GM19463 (cell line): ENCODE data around the gene ERAP2.
"Not testable (repeated sequence)": the region's sequence is repeated elsewhere in the genome, so short reads cannot be mapped to it uniquely, and the experiment has no call there.

ENCODE experiments used
- ATAC-seq: cut with Tn5 transposase; IDR thresholded peaks from one replicate; pipeline ENCODE4 v1.9.1; 2021; ENCODE audit warnings: mild to moderate bottlenecking, moderate library complexity; ENCODE audit not compliant: unreplicated experiment

Gene ERAP2

GRCh38 chr5:96931037-96931436 lies 54.7 kb downstream of the ERAP2 start:
- ATAC-seq: not testable (repeated sequence)

- ATAC-seq: no peak
Observed at GRCh38 chr5:96931605-96932004, 55.3 kb downstream of the ERAP2 start.

- ATAC-seq: no peak
Observed at GRCh38 chr5:96932026-96932425, 55.7 kb downstream of the ERAP2 start.

GRCh38 chr5:96933764-96934707 lies 57.7 kb downstream of the ERAP2 start:
- no peak for ATAC-seq

GRCh38 chr5:96934708-96935558 lies 58.6 kb downstream of the ERAP2 start:
- peak; percentile 58 for ATAC-seq

- peak; percentile 45 for ATAC-seq
Observed at GRCh38 chr5:96935559-96936430, 59.5 kb downstream of the ERAP2 start, which contains the start of gene LNPEP. Gene LNPEP (plus strand): TSS chr5:96936080. CDS start chr5:96936156, 76 bp downstream.

- ATAC-seq: peak; percentile 17
Observed at GRCh38 chr5:96936431-96937320, 60.4 kb downstream of the ERAP2 start.

- ATAC-seq: no peak
Observed at GRCh38 chr5:96940586-96940985, 64.3 kb downstream of the ERAP2 start.

- ATAC-seq: no peak
Observed at GRCh38 chr5:96941140-96941539, 64.8 kb downstream of the ERAP2 start.

- no peak for ATAC-seq
Observed at GRCh38 chr5:96942078-96942477, 65.8 kb downstream of the ERAP2 start.

- ATAC-seq: no peak
Observed at GRCh38 chr5:96942911-96943310, 66.6 kb downstream of the ERAP2 start.

GRCh38 chr5:96943799-96944198 lies 67.5 kb downstream of the ERAP2 start:
- no peak for ATAC-seq

GRCh38 chr5:96945144-96945897 lies 69.0 kb downstream of the ERAP2 start:
- ATAC-seq: no peak

GRCh38 chr5:96946381-96946780 lies 70.1 kb downstream of the ERAP2 start:
- ATAC-seq: no peak

- ATAC-seq: no peak
Observed at GRCh38 chr5:96952118-96952750, 75.9 kb downstream of the ERAP2 start.

GRCh38 chr5:96952974-96953730 lies 76.9 kb downstream of the ERAP2 start:
- ATAC-seq: no peak

GRCh38 chr5:96957254-96958049 lies 81.2 kb downstream of the ERAP2 start:
- peak; percentile 53 for ATAC-seq
